Muscle layer of duodenum (tissue), 2 donors: ENCODE measurements around the gene TBXA2R.

Experiments
- H3K27ac ChIP-seq: one replicate; pipeline ENCODE4 v1.7.0; 2013; ENCODE audit warnings: mild to moderate bottlenecking, low read length
- H3K27me3 ChIP-seq: one replicate; pipeline ENCODE4 v1.7.0; 2013; ENCODE audit warnings: low read depth, mild to moderate bottlenecking, control low read depth, low read length
- H3K36me3 ChIP-seq, 2 donors: one replicate each; pipeline ENCODE4 v1.7.0; 2013; ENCODE audit warnings: low read length in 2 of 2, control low read depth in 1 of 2, mild to moderate bottlenecking in 1 of 2; ENCODE audit not compliant: insufficient read depth in 2 of 2, control insufficient read depth in 1 of 2
- H3K4me1 ChIP-seq, 2 donors: one replicate each; pipeline ENCODE4 v1.7.0; 2013; ENCODE audit warnings: low read length in 2 of 2, mild to moderate bottlenecking in 2 of 2, control low read depth in 1 of 2, moderate library complexity in 1 of 2; ENCODE audit not compliant: insufficient read depth in 2 of 2, control insufficient read depth in 1 of 2
- H3K4me3 ChIP-seq, 2 donors: one replicate each; pipeline ENCODE4 v1.7.0; 2013; ENCODE audit warnings: low read length in 2 of 2, low read depth in 1 of 2, mild to moderate bottlenecking in 1 of 2
- H3K9me3 ChIP-seq, 2 donors: one replicate each; pipeline ENCODE4 v1.7.0; 2013; ENCODE audit warnings: low read length in 2 of 2, control low read depth in 1 of 2, mild to moderate bottlenecking in 1 of 2; ENCODE audit not compliant: control insufficient read depth in 1 of 2
- donor health status: healthy.

Gene TBXA2R

DNA sequence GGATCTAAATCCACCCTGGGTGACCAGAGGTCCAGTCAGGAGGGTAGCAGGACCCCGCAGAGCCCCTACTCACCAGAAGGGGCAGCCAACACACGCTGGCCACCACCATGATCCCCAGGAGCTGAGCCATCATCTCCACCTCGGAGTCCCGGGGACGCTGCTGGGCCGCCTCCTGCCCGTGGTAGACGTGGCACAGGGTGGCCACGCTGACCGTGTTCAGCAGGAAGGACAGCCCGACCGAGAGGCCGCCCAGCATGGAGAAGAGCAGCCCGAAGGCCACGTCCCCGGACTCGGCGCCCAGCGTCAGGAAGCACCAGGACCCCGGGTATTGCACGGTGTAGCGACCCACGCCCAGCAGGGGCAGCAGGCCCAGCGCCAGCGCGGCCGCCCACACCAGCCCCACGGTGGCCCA is 6.9 kb downstream of the TBXA2R start:
- no peaks in the 10 kb centered on the region for H3K4me1 ChIP-seq

GRCh38 chr19:3595521-3596061 is 11.1 kb downstream of the TBXA2R start:
- no peaks in the 10 kb centered on the region for H3K4me1 ChIP-seq
- H3K4me3 ChIP-seq, result no peak overlapping the region
- H3K27ac ChIP-seq, result no peak overlapping the region
- no peaks in the 10 kb centered on the region for H3K9me3 ChIP-seq
- no peaks in the 10 kb centered on the region for H3K36me3 ChIP-seq
- no peaks in the 10 kb centered on the region for H3K27me3 ChIP-seq

More for the DNA sequence above, 6.9 kb downstream of the TBXA2R start:
- H3K4me3 ChIP-seq, result no peak overlapping the region
- H3K27ac ChIP-seq, result no peak overlapping the region
- H3K36me3 ChIP-seq, result no peaks in the 10 kb centered on the region
- no peaks in the 10 kb centered on the region for H3K27me3 ChIP-seq
- no peaks in the 10 kb centered on the region for H3K9me3 ChIP-seq

- Histone ChIP-seq H3K27me3 (no peaks in the 10 kb centered on the region), H3K4me1 (no peaks in the 10 kb centered on the region), H3K4me3 (no peak overlapping the region), H3K27ac (no peak overlapping the region), H3K36me3 (no peaks in the 10 kb centered on the region), H3K9me3 (no peaks in the 10 kb centered on the region)
These were observed 13.5 kb downstream of the TBXA2R start for GRCh38 chr19:3593156-3593555.

DNA sequence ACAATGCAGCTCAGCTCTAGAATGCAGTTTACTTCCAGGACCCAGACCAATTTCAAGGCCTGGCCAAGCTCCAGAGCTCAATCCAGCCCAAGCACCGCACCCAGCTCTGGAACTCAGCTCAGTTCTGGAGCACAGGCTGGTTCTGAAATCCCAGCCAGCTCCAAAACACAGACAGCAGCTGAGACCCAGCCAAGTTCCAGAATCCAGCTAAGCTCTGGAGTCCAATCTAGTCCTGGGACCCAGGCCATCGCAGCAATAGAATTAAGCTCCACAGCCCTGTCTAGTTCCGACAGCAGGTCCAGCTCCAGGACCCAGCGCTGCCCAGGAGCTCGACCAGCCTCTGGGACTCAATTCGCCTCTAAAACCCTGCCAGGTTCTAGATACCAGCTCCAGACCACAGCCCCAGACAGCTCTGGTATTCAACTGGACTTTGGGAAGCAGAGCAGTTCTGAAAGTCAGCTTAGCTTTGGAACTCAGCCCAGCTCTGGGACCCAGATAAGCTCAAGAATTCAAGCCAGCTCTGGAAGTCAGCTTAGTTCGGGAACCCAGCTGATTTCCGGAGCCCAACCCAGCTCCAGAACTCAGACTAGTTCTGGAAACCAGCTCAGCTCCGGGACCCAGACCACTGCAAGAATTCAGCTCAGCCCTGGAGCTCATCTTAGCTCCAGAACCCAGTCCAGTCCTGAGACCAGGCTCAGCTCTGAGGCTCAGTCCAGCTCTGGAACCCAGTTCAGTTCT is 14.6 kb downstream of the TBXA2R start:
- Histone ChIP-seq H3K27ac (no peak overlapping the region), H3K27me3 (no peaks in the 10 kb centered on the region), H3K9me3 (no peaks in the 10 kb centered on the region), H3K4me3 (no peak overlapping the region), H3K4me1 (no peaks in the 10 kb centered on the region), H3K36me3 (no peaks in the 10 kb centered on the region)

DNA sequence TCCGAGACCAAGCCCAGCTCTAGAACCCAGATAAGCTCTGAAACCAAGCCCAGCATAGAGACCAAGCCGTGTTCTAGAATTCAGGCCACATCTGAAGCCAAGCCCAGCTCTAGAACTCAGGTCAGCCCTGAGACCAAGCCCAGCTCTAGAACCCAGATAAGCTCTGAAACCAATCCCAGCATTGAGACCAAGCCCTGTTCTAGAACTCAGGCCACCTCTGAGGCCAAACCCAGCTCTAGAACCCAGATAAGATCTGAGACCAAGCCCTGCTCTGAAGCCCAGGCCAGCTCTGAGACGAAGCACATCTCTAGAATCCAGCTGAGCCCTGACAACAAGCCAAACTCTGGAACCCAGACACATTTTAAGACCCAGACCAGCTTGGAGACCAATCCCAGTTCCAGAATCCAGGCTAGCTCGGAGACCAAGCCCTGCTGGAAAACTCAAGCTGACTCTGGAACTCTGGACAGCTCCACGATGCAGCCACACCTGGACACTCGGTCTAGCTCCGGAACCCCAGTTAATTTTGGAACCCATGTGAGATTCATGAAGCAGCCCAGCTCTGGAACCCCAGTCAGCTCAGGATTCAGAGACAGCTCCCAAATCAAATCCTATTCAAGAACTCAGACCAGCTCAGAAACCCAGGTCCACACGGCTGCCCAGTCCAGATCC is 15.6 kb downstream of the TBXA2R start:
- H3K27ac ChIP-seq, result no peak overlapping the region
- no peaks in the 10 kb centered on the region for H3K9me3 ChIP-seq
- H3K27me3 ChIP-seq, result no peaks in the 10 kb centered on the region
- H3K36me3 ChIP-seq, result no peaks in the 10 kb centered on the region
- no peak overlapping the region for H3K4me3 ChIP-seq
- peaks cover 0 to 4% of the 10 kb centered on the region in 2 donors for H3K4me1 ChIP-seq

- Histone ChIP-seq H3K4me3 (no peak overlapping the region), H3K4me1 (peaks cover 0 to 10% of the 10 kb centered on the region in 2 donors), H3K27me3 (no peaks in the 10 kb centered on the region), H3K36me3 (no peaks in the 10 kb centered on the region), H3K27ac (no peak overlapping the region), H3K9me3 (no peaks in the 10 kb centered on the region)
These were observed 16.7 kb downstream of the TBXA2R start for GRCh38 chr19:3589949-3590348.

DNA sequence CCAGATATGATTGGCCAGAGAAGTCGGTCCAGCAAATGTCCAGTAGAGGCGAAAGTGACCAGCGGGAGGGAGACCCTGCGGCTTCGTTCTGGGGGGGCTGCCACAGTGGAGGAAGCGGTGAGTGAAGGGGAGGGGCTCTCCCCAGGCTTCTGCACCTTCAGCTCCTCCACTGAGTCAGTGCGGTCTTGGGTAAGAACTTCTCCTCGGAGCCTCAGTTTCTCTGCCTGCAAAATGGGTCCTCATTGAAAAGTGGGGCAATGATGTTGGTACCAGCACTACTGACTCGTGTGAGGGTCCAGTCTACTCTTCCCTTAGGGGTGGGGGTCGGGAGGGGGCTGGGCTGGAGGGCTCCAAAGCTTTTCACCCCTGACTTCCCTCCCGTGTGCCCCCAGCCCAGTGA is 17.2 kb downstream of the TBXA2R start:
- Histone ChIP-seq H3K27ac (no peak overlapping the region), H3K36me3 (no peaks in the 10 kb centered on the region), H3K27me3 (no peaks in the 10 kb centered on the region), H3K9me3 (no peaks in the 10 kb centered on the region), H3K4me3 (no peak overlapping the region), H3K4me1 (peaks cover 0 to 10% of the 10 kb centered on the region in 2 donors)

- Histone ChIP-seq H3K27me3 (no peaks in the 10 kb centered on the region), H3K27ac (no peak overlapping the region), H3K4me1 (peaks cover 0 to 10% of the 10 kb centered on the region in 2 donors), H3K9me3 (no peaks in the 10 kb centered on the region), H3K4me3 (no peak overlapping the region), H3K36me3 (no peaks in the 10 kb centered on the region)
These were observed 19.8 kb downstream of the TBXA2R start for GRCh38 chr19:3586707-3587346.

DNA sequence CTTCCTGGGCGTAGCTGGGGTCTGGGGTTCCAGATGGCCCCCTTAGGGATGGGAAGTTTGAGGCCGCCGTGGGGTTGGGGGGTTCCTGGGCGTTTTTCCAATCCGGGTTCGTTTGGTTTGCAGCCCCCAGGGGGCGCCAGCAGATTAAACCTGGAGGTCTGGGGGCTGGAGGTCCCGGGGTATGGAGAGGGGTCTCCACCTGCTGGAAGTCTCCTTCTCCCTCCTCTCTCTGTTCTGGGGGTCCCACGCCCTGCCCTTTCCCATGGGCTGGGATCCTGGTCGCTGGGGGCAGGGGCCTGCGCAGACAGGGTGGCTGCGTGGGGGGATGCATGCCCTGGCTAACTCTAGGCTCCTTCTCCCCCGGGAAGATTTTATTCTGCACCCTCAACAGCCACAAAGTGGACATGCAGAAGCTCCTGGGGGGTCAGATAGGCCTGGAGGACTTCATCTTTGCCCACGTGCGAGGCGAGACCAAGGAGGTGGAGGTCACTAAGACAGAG is 20.5 kb downstream of the TBXA2R start:
- no peak overlapping the region for H3K27ac ChIP-seq
- H3K27me3 ChIP-seq, result no peaks in the 10 kb centered on the region
- H3K9me3 ChIP-seq, result no peaks in the 10 kb centered on the region
- peaks cover 0 to 10% of the 10 kb centered on the region in 2 donors for H3K4me1 ChIP-seq
- no peaks in the 10 kb centered on the region for H3K36me3 ChIP-seq
- H3K4me3 ChIP-seq, result peak overlapping the region in 1 of 2 donors; percentile 47

DNA sequence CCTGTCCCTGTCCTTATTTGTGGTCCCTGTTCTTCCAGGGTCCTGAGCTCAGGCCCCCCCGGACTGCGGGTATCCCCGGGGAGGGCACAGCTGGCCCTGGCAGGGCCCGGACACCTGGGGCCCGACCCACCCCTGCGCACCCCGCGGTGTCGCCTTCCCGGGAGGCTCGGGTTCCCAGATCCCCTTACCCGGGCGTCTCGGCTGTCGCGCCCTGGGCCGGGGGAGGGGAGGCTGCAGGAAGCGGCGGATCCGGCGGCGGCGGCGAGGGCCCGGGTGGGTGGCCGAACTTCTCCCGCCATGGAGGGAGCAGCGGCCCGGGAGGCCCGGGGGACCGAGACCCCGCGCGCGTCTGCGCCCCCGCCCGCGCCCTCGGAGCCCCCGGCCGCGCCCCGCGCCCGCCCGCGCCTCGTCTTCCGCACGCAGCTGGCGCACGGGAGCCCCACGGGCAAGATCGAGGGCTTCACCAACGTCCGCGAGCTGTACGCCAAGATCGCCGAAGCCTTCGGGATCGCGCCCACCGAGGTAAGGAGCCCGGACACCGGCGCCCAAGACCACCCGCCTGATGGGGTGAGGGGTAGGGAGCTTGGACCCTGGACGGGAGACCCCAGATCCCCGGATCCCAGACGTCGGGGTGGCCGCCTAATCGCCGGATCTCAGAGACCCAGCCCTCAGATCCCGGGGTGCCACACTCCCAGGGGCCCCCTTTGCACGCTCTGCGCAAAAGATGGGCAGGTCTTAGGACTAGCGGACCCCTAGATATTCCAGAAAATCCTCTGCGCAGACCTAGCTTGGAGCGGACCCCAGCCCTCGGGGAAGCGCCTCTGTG is 21.2 kb downstream of the TBXA2R start, which contains the start of gene GIPC3:
Gene GIPC3, plus strand, starts transcription at position 178 of the 826 bp plus-strand sequence. Its CDS starts 120 bp downstream, at position 298.
- H3K4me3 ChIP-seq, result peak within 1 kb of the TSS in 1 of 2 donors; percentile 47
- no peaks in the 10 kb centered on the region for H3K27me3 ChIP-seq
- no peaks in the 10 kb centered on the region for H3K36me3 ChIP-seq
- no peaks in the 10 kb centered on the region for H3K9me3 ChIP-seq
- H3K4me1 ChIP-seq, result peaks cover 0 to 15% of the 10 kb centered on the region in 2 donors
- H3K27ac ChIP-seq, result no peak within 1 kb of the TSS
